ENCODE results near the gene ARHGEF18.
A peak's percentile ranks its signal among the peaks of the same experiment; 100 is the strongest.

Gene ARHGEF18

DNA sequence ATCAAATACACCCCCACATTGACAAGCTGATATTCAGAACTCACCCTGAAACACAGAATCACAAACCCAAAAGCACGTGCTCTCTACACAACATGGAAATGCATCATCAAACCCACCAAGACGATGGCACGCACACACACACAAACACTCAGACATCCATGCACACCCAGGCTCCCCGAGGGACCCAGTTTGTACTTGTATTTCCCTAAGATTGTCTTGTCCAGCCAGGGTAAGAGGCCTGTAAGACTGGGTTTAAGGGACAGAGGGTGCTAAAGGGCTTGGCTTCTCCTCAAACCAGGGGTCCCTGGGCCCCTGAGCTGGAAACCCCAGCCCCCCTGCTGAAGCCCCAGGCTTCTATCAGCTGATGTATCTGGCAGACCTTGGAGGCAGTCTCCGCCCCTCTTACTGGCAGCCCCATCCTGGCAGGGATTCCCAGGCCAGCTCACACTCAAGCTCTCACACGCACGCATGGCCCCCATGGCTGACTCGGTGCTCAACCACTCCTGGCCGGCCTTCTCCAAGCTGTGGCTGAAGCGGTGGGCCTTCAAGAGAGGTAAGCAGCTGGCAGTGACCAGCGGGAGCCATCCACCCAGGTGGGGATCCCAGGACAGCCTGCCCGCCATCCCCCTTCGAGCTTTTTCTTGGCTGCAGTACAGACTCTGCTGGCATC lies 6.5 kb downstream of the ARHGEF18 start:
- TF ChIP-seq, protein P1, sequence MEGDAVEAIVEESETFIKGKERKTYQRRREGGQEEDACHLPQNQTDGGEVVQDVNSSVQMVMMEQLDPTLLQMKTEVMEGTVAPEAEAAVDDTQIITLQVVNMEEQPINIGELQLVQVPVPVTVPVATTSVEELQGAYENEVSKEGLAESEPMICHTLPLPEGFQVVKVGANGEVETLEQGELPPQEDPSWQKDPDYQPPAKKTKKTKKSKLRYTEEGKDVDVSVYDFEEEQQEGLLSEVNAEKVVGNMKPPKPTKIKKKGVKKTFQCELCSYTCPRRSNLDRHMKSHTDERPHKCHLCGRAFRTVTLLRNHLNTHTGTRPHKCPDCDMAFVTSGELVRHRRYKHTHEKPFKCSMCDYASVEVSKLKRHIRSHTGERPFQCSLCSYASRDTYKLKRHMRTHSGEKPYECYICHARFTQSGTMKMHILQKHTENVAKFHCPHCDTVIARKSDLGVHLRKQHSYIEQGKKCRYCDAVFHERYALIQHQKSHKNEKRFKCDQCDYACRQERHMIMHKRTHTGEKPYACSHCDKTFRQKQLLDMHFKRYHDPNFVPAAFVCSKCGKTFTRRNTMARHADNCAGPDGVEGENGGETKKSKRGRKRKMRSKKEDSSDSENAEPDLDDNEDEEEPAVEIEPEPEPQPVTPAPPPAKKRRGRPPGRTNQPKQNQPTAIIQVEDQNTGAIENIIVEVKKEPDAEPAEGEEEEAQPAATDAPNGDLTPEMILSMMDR (IDR thresholded peaks at IDR 0.05) = no peak

DNA sequence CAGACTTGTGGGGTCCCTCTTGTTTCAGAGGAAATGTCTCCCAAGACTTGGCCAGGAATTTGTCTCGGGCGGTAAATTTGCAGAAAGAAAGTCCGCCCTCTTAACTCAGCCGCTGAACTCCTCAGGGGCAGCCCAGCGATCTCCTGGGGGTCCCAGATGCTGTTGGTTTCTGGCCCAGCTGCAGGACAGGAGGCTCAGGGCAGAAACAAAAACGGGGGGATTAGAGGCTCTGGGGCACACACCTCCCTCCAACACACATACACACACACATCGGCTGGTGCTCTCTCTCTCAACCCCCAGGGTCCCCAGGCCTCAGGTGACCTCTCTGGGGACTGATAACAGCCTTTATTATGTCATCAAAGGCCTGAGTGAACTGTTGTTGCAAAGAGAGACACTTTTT lies 7.1 kb downstream of the ARHGEF18 start:
- TF ChIP-seq, protein P1 (IDR thresholded peaks at IDR 0.05) = no peak

DNA sequence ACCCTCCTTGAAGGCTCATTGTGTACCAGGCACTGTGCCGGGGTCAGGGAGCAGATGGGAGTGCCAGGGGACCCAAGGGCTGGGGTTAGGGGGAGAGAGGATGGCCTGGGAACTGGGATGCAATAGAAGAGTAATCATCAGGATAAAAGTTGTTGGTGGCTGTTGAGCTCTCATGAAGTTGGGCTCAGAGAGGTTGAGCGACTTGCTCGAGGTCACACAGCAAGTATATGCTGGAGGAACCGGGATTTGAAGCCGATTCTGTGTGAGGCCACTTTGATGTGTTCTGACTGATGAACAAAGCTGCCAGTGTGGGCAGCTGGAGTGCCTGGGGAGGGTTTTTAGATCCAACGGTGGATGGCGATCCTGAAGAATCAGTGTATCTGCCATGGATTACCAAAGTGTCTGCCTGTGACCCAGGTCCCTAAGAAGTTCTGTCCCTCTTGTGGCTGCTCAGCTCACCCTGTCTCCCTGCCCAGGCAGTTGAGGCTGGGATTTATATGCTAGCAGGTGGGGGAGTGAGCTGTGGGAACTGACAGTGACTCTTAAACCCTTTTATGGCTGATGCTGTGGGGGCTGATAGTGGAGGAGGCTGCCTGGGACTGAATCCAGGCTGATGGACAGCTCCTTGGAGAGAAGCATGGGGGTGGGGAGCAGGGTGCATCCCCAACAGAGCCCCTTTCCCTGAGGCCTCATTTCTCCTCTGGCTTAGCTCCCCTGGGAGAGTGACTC lies 8.3 kb downstream of the ARHGEF18 start:
- TF ChIP-seq, protein P1 (IDR thresholded peaks at IDR 0.05) = no peak

DNA sequence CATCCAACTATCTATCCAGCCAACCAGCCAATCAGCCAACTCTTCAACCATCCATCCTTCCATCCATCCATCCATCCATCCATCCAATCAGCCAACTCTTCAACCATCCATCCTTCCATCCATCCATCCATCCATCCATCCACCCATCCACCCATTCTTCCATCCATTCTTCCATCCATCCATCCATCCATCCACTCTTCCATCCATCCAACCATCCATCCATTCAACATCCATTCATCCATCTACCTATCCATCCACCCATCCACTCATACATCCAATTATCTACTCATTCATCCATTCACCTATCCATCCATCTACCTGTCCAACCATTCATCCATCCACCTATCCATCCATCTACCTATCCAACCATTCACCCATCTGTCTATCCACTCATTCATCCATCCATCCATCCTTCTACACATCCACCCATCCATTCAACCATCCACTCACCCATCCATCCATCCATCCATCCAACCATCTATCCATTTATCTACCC lies 9.4 kb downstream of the ARHGEF18 start:
- TF ChIP-seq, protein P1 (IDR thresholded peaks at IDR 0.05) = no peak

DNA sequence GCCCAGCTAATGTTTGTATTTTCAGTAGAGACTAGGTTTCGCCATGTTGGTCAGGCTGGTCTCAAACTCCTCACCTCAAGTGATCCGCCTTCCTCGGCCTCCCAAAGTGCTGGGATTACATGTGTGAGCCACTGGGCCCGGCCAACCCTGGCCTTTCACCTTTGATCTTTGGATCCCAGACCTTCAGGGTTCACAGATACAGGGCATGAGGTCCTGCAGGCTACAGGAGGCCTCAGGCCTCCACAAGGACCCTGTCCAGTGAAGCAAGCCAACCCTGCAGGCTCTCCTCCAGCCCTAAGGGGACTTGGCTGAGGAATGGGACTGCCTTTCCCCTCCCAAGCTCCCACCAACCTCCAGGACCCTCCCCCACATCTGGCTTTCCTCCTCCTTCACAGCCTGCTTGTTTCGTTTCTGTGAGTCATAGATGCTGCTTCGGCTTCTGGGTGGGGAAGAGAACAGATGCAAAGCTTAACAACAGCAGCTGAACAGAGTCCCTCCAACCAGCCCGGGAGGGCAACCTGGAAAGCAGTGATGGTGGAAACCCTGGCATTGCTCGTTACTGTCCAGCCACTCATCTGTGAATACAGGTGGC lies 11.8 kb downstream of the ARHGEF18 start:
- TF ChIP-seq, protein P1 (IDR thresholded peaks at IDR 0.05) = no peak

DNA sequence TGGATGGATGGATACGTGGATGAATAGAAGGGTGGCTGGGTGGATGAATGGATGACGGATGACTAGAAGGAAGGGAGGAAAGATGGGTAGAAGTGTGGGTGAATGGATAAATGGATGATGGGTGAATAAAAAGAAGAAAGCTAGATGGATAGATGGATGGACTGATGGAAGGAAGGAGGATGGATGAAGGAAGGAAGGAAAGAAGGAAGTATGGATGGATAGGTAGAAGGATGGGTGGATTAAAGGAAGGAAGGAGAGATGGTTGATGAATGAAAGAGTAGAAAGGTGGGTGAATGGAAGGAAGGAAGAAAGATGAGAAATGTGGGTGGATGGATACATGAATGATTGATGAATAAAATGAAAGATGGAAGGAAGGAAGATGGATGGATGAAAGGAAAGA lies 14.5 kb downstream of the ARHGEF18 start:
- TF ChIP-seq, protein P1 (IDR thresholded peaks at IDR 0.05) = no peak

DNA sequence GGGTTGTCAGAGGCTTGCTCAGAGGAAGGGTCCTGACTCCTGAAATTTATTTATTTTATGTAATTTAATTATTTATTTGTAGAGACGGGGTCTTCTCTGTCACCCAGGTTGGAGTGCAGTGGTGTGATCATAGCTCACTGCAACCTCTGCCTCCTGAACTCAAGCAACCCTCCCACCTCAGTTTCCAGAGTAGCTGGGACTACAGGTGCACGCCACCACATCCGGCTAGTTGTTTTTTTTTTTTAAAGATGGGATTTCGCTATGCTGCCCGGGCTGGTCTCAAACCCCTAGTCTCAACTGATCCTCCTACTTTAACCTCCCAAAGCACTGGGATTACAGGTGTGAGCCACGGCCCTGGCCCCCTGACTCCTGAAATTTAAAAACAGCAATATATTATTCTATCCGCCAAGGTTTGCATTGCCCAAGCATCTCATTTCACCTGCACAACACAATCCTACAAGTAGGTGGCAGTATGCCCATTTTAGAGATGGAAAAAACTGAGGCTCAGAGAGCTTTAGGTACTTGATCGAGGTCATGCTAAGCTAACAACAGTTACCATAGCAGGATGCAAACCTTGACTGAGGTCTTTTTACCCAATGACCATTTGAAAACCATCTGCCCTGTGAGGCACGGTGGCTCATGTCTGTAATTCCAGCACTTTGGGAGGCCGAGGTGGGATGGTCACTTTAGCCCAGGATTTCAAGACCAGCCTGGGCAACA lies 18.1 kb downstream of the ARHGEF18 start:
- TF ChIP-seq, protein P1 (IDR thresholded peaks at IDR 0.05) = peak; percentile 70

All from LNCAP (cell line).